Measurements from ENCODE around the gene BBOF1. TPM values are rescaled to one million over a fixed set of nuclear protein-coding genes. Genes with fewer than 3 reads are reported as not detected.

The BBOF1 gene
- total and polyA plus RNA-seq, 9 of the 15 experiments (the other 6 are each of a cell fraction or from before 2014, with no cell fraction given): 1.3 to 4.9 (median 4.2) TPM

DNA sequence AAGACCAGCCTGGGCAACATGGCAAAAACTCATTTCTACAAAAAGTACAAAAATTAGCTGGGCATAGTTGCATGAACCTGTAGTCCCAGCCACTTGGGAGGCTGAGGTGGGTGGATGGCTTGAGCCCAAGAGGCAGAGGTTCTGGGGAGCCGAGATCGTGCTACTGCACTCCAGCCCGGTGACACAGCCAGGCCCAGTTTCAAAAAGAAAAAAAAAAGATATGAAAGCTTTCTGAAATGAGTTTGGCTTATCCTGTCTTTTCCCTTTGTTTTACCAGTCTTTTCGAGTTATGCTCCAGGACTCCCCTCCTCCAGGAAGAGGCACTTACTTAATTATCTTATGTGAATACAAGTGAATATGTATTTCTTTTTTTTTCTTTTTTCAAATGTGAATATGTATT lies 3.2 kb downstream of the BBOF1 start:
- H4K20me1 ChIP-seq (replicated peaks; ENCODE audit: control insufficient read depth, insufficient read depth, low read length): no peaks in the 10 kb centered on the region
- peaks cover 2 to 24% of the 10 kb centered on the region in 2 experiments; a peak in 4 of 5 replicates for H3K4me1 ChIP-seq (replicated peaks in 1 of 2; ENCODE audit: control insufficient read depth in 2 of 2, insufficient read depth in 2 of 2, low read length in 2 of 2)
- ATAC-seq: no peak
- DNase-seq (ENCODE audit: extremely low read depth in 1 of 4, low spot score in 3 of 4): no peak
- H3K9me3 ChIP-seq (replicated peaks; ENCODE audit: control insufficient read depth, insufficient read depth, low read depth, low read length): no peaks in the 10 kb centered on the region
- no peak overlapping the region for H3K4me3 ChIP-seq
- H3K27me3 ChIP-seq (ENCODE audit: control insufficient read depth in 2 of 2, insufficient read depth in 2 of 2, low read length in 2 of 2): no peaks in the 10 kb centered on the region
- H3K9ac ChIP-seq (ENCODE audit: insufficient read depth in 1 of 2, low read depth in 2 of 2, low read length in 2 of 2): no peak overlapping the region
- POLR2A ChIA-PET: no interaction called here
- TF ChIP-seq ILF3 (IDR thresholded peaks at IDR 0.05; ENCODE audit: borderline replicate concordance): no peak
- TF ChIP-seq, protein P1, sequence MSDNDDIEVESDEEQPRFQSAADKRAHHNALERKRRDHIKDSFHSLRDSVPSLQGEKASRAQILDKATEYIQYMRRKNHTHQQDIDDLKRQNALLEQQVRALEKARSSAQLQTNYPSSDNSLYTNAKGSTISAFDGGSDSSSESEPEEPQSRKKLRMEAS (CRISPR knock-in tag; IDR thresholded peaks at IDR 0.05): no peak
- no peak overlapping the region for H3K27ac ChIP-seq (ENCODE audit: extremely low read depth, low read depth, low read length)
- CTCF ChIA-PET (ENCODE audit: low intra/inter-chr PET ratio): no interaction called here
- no peak overlapping the region for H3K4me2 ChIP-seq (ENCODE audit: insufficient read depth, low read length)
- in situ Hi-C loops (cut with MboI): no loop called here
- H3K9me1 ChIP-seq (ENCODE audit: control insufficient read depth, insufficient read depth, low read length): no peaks in the 10 kb centered on the region
- FAIRE-seq: no peak
- intact Hi-C loops (cut with micrococcal nuclease): no loop called here
- no peaks in the 10 kb centered on the region for H3K36me3 ChIP-seq (ENCODE audit: control insufficient read depth, insufficient read depth, low read length)
- no peak overlapping the region for H2AFZ ChIP-seq (ENCODE audit: low read depth, low read length)
- BruUV-seq (replicated peaks): no TSS peak
- 74% methylated on average over 4 of the region's 4 CpGs for WGBS (ENCODE audit: insufficient coverage, low coverage, missing lambda C conversion rate)
- peaks cover 16% of the 10 kb centered on the region for H3K79me2 ChIP-seq (ENCODE audit: control insufficient read depth, insufficient read depth, low read length)

DNA sequence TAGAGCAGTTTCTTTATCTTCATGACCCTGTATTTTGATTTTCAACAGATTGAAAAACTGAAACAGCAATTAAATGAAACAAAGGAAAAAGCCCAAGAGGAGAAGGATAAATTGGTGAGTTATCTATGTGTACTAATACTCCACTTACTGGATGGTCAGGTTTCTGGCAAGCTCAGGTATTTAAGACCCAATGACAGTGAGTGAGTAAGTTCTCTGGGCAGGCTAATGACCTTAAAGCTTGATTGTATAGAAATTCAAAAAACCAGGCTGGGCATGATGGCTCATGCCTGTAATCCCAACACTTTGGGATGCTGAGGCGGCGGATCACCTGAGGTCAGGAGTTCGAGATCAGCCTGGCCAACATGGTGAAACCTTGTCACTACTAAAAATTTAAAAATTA lies 10.0 kb downstream of the BBOF1 start:
- no peak overlapping the region for H3K4me2 ChIP-seq (ENCODE audit: insufficient read depth, low read length)
- H3K27me3 ChIP-seq (ENCODE audit: control insufficient read depth in 2 of 2, insufficient read depth in 2 of 2, low read length in 2 of 2): no peaks in the 10 kb centered on the region
- H3K4me3 ChIP-seq: no peak overlapping the region
- ATAC-seq (no peak), DNase-seq (ENCODE audit: extremely low read depth in 1 of 4, low spot score in 3 of 4) (no peak), FAIRE-seq (no peak)
- no peaks in the 10 kb centered on the region for H3K36me3 ChIP-seq (ENCODE audit: control insufficient read depth, insufficient read depth, low read length)
- 87% methylated on average over 3 of the region's 3 CpGs for WGBS (ENCODE audit: insufficient coverage, low coverage, missing lambda C conversion rate)
- BruUV-seq (replicated peaks): no TSS peak
- TF ChIP-seq, protein P2, sequence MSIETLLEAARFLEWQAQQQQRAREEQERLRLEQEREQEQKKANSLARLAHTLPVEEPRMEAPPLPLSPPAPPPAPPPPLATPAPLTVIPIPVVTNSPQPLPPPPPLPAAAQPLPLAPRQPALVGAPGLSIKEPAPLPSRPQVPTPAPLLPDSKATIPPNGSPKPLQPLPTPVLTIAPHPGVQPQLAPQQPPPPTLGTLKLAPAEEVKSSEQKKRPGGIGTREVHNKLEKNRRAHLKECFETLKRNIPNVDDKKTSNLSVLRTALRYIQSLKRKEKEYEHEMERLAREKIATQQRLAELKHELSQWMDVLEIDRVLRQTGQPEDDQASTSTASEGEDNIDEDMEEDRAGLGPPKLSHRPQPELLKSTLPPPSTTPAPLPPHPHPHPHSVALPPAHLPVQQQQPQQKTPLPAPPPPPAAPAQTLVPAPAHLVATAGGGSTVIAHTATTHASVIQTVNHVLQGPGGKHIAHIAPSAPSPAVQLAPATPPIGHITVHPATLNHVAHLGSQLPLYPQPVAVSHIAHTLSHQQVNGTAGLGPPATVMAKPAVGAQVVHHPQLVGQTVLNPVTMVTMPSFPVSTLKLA (conservative IDR thresholded peaks at IDR 0.05): no peak
- no peak for TF ChIP-seq PYGO2 (tag; IDR thresholded peaks at IDR 0.05)
- TF ChIP-seq SIRT6 (IDR thresholded peaks at IDR 0.05; ENCODE audit: low read depth, low read length): no peak
- TF ChIP-seq DDX20 (tag; IDR thresholded peaks at IDR 0.05; ENCODE audit: low read depth): no peak
- TF ChIP-seq, protein P3, sequence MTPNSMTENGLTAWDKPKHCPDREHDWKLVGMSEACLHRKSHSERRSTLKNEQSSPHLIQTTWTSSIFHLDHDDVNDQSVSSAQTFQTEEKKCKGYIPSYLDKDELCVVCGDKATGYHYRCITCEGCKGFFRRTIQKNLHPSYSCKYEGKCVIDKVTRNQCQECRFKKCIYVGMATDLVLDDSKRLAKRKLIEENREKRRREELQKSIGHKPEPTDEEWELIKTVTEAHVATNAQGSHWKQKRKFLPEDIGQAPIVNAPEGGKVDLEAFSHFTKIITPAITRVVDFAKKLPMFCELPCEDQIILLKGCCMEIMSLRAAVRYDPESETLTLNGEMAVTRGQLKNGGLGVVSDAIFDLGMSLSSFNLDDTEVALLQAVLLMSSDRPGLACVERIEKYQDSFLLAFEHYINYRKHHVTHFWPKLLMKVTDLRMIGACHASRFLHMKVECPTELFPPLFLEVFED (CRISPR knock-in tag; conservative IDR thresholded peaks at IDR 0.05): no peak
- no peak for TF ChIP-seq POLR2G (IDR thresholded peaks at IDR 0.05; ENCODE audit: low read depth, low read length)
- no peak for TF ChIP-seq HNRNPL (IDR thresholded peaks at IDR 0.05; ENCODE audit: low read depth, low read length)
- TF ChIP-seq, protein P4, sequence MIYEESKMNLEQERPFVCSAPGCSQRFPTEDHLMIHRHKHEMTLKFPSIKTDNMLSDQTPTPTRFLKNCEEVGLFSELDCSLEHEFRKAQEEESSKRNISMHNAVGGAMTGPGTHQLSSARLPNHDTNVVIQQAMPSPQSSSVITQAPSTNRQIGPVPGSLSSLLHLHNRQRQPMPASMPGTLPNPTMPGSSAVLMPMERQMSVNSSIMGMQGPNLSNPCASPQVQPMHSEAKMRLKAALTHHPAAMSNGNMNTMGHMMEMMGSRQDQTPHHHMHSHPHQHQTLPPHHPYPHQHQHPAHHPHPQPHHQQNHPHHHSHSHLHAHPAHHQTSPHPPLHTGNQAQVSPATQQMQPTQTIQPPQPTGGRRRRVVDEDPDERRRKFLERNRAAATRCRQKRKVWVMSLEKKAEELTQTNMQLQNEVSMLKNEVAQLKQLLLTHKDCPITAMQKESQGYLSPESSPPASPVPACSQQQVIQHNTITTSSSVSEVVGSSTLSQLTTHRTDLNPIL (CRISPR knock-in tag; IDR thresholded peaks at IDR 0.05): no peak
- H3K9me1 ChIP-seq (ENCODE audit: control insufficient read depth, insufficient read depth, low read length): no peaks in the 10 kb centered on the region
- H2AFZ ChIP-seq (ENCODE audit: low read depth, low read length): no peak overlapping the region
- H4K20me1 ChIP-seq (replicated peaks; ENCODE audit: control insufficient read depth, insufficient read depth, low read length): no peaks in the 10 kb centered on the region
- in situ Hi-C loops (cut with MboI) (no loop called here), intact Hi-C loops (cut with micrococcal nuclease) (no loop called here)
- no peaks in the 10 kb centered on the region for H3K79me2 ChIP-seq (ENCODE audit: control insufficient read depth, insufficient read depth, low read length)
- H3K27ac ChIP-seq (ENCODE audit: extremely low read depth, low read depth, low read length): no peak overlapping the region
- CTCF ChIA-PET (ENCODE audit: low intra/inter-chr PET ratio): interaction anchor here (0.6 kb wide), 1 partner anchor 1555 kb away, joined by 3 read pairs; no protein-coding TSS in a partner anchor
- no peak overlapping the region for H3K9ac ChIP-seq (ENCODE audit: insufficient read depth in 1 of 2, low read depth in 2 of 2, low read length in 2 of 2)
- POLR2A ChIA-PET: interaction anchor here (1.2 to 1.9 kb wide), 2 partner anchors 11 to 12 kb away, joined by 3 to 5 read pairs; partner anchors contain the start of genes BBOF1 and ENTPD5
- H3K4me1 ChIP-seq (replicated peaks in 1 of 2; ENCODE audit: control insufficient read depth in 2 of 2, insufficient read depth in 2 of 2, low read length in 2 of 2): no peaks in the 10 kb centered on the region
- no peaks in the 10 kb centered on the region for H3K9me3 ChIP-seq (replicated peaks; ENCODE audit: control insufficient read depth, insufficient read depth, low read depth, low read length)

Data from K562 (cell line).